ENCODE results near the gene SYS1.
A peak's percentile ranks its signal among the peaks of the same experiment; 100 is the strongest.

SYS1 gene

DNA sequence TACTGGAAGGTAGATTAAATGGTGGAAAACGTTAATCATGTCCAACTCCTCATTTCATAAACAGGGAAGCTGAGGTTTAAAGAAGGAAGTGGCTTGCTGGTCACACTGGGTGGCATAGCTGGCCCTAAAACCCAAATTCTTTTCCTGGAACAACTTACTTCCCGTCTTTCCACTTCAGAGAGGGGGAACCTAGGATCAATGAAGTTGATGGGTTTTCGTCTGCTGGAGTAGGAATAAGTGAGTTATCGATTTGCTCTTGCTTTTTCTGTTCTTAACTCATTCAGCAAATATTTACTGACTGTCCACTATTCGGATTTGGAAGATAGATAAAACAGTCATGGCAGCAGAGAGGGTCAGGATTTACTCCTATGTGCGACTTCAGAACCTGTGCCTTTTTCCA is 1.2 kb upstream of the SYS1 start:
- no peak for DNase-seq (ENCODE audit: low read depth)
- TF ChIP-seq, protein P1, sequence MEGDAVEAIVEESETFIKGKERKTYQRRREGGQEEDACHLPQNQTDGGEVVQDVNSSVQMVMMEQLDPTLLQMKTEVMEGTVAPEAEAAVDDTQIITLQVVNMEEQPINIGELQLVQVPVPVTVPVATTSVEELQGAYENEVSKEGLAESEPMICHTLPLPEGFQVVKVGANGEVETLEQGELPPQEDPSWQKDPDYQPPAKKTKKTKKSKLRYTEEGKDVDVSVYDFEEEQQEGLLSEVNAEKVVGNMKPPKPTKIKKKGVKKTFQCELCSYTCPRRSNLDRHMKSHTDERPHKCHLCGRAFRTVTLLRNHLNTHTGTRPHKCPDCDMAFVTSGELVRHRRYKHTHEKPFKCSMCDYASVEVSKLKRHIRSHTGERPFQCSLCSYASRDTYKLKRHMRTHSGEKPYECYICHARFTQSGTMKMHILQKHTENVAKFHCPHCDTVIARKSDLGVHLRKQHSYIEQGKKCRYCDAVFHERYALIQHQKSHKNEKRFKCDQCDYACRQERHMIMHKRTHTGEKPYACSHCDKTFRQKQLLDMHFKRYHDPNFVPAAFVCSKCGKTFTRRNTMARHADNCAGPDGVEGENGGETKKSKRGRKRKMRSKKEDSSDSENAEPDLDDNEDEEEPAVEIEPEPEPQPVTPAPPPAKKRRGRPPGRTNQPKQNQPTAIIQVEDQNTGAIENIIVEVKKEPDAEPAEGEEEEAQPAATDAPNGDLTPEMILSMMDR (IDR thresholded peaks at IDR 0.05; ENCODE audit: low read depth, low read length, missing control alignments): no peak
- in situ Hi-C loops (cut with HindIII; ENCODE audit: low sequenced_read_pairs): no loop called here
- no peak overlapping the region for H3K4me3 ChIP-seq (ENCODE audit: low read depth, low read length)

DNA sequence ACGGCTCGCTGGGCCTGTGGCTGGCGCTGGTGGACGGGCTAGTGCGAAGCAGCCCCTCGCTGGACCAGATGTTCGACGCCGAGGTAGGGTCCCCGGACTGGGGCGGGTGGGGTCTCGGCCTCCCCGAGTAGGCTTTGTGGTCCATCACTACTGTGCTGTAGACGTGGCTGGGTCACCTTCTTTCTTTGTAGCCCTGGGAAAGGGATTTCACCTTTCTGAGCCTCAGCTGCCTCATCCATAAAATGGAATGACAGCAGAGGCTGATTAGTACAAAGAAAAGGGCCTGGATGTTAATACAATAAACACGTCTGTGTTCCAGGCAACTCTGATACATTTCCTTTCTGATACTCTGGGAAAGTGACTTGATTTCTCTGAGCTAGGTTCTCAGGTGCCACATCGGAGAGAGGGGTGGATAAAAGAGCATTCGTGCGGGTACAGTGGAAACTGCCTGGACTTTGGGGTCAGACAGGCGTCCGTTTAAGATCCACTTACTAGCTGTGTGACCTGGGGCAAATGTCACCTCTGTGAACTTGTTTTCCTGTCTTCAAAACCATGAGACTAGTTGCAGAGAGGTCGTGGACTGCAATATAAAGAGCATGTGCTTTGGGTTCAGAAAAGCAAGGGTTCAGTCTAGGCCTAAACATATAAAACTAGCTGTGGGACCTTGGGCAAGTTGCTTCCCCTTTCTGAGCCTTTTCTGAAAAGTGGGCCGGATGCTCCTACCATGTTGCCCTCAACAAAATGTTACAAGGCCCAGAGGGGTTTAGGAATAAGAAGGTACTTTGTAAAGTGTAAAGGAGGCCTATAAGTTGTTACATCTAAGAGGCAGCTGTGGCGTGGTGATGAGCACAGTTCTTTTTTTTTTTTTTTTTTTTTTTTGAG is 896 bp downstream of the SYS1 start:
- in situ Hi-C loops (cut with HindIII; ENCODE audit: low sequenced_read_pairs): no loop called here
- TF ChIP-seq, protein P1 (IDR thresholded peaks at IDR 0.05; ENCODE audit: low read depth, low read length, missing control alignments): no peak
- no peak for DNase-seq (ENCODE audit: low read depth)
- peak overlapping the region; percentile 80 for H3K4me3 ChIP-seq (ENCODE audit: low read depth, low read length)

GRCh38 chr20:45365444-45365970 is 2.6 kb downstream of the SYS1 start:
- no peak overlapping the region for H3K4me3 ChIP-seq (ENCODE audit: low read depth, low read length)
- in situ Hi-C loops (cut with HindIII; ENCODE audit: low sequenced_read_pairs): no loop called here
- no peak for DNase-seq (ENCODE audit: low read depth)
- TF ChIP-seq, protein P1 (IDR thresholded peaks at IDR 0.05; ENCODE audit: low read depth, low read length, missing control alignments): no peak

DNA sequence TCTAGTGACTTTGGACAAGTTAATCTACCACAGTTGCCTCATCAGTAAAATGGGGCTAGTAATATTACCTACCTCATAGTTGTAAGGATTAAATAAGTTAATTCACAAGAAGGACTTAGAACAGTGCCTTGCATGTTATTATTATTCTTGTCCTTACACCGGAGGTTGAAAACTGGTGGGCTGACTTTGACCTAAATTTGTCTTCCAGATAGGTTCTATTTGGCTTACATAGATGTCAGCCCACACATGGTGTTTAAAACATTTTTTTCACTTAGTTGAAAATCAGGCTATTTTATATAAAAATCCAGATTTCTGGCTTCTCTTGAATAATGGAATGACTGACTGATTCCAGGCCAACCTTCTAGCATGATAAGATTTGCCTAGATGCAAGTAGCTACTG is 3.2 kb downstream of the SYS1 start:
- no peak for DNase-seq (ENCODE audit: low read depth)
- TF ChIP-seq, protein P1 (IDR thresholded peaks at IDR 0.05; ENCODE audit: low read depth, low read length, missing control alignments): no peak
- in situ Hi-C loops (cut with HindIII; ENCODE audit: low sequenced_read_pairs): no loop called here
- H3K4me3 ChIP-seq (ENCODE audit: low read depth, low read length): no peak overlapping the region

DNA sequence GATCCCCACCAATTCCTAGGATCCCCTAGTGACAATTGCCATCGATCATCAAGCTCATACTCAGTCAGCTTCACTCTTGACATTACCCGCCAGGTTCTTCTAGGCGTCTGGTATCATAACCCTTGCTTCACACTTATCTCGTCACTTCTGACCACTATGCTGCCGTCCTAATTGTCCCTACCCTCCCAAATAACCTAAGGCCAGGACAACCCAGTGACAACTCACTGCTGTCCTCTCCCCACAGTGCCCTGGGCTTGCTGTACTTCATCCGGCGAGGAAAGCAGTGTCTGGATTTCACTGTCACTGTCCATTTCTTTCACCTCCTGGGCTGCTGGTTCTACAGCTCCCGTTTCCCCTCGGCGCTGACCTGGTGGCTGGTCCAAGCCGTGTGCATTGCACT is 3.7 kb downstream of the SYS1 start:
- in situ Hi-C loops (cut with HindIII; ENCODE audit: low sequenced_read_pairs): no loop called here
- H3K4me3 ChIP-seq (ENCODE audit: low read depth, low read length): no peak overlapping the region
- TF ChIP-seq, protein P1 (IDR thresholded peaks at IDR 0.05; ENCODE audit: low read depth, low read length, missing control alignments): no peak
- no peak for DNase-seq (ENCODE audit: low read depth)

GRCh38 chr20:45367126-45367525 is 4.2 kb downstream of the SYS1 start:
- DNase-seq (ENCODE audit: low read depth): no peak
- in situ Hi-C loops (cut with HindIII; ENCODE audit: low sequenced_read_pairs): no loop called here
- TF ChIP-seq, protein P1 (IDR thresholded peaks at IDR 0.05; ENCODE audit: low read depth, low read length, missing control alignments): no peak
- no peak overlapping the region for H3K4me3 ChIP-seq (ENCODE audit: low read depth, low read length)
